ENCODE measurements around the gene HS3ST3B1. TPM values are rescaled to one million over a fixed set of nuclear protein-coding genes. Genes with fewer than 3 reads are reported as not detected.

Gene HS3ST3B1
- total RNA-seq, 6 experiments from 2014 or later = 18.3 to 24.6 (median 22.3) TPM

GRCh38 chr17:14376666-14377065, 75.8 kb downstream of the HS3ST3B1 start:
- TF ChIP-seq CTCF (IDR thresholded peaks at IDR 0.05) = no peak
- DNase-seq = no peak
- Mint-ChIP-seq H3K4me3 (no peak overlapping the region), H3K4me1 (ENCODE audit: low read depth) (peaks cover 12% of the 10 kb centered on the region), H3K36me3 (ENCODE audit: low read depth) (no peaks in the 10 kb centered on the region), H3K27me3 (ENCODE audit: insufficient read depth) (peaks cover 2% of the 10 kb centered on the region), H3K27ac (no peak overlapping the region), H3K9me3 (no peaks in the 10 kb centered on the region)

GRCh38 chr17:14381606-14382005, 80.7 kb downstream of the HS3ST3B1 start:
- H3K36me3 Mint-ChIP-seq (ENCODE audit: low read depth) = no peaks in the 10 kb centered on the region
- no peak overlapping the region for H3K27ac Mint-ChIP-seq
- DNase-seq = no peak
- no peak overlapping the region for H3K4me3 Mint-ChIP-seq
- H3K4me1 Mint-ChIP-seq (ENCODE audit: low read depth) = no peaks in the 10 kb centered on the region
- H3K27me3 Mint-ChIP-seq (ENCODE audit: insufficient read depth) = peaks cover 10% of the 10 kb centered on the region
- TF ChIP-seq CTCF (IDR thresholded peaks at IDR 0.05) = no peak
- H3K9me3 Mint-ChIP-seq = no peaks in the 10 kb centered on the region

- no peak for DNase-seq
- Mint-ChIP-seq H3K4me3 (no peak overlapping the region), H3K27me3 (ENCODE audit: insufficient read depth) (peaks cover 13% of the 10 kb centered on the region), H3K9me3 (no peaks in the 10 kb centered on the region; the same call in 1 of the 2 replicates), H3K36me3 (ENCODE audit: low read depth) (no peaks in the 10 kb centered on the region), H3K4me1 (ENCODE audit: low read depth) (no peaks in the 10 kb centered on the region), H3K27ac (no peak overlapping the region)
- TF ChIP-seq CTCF (IDR thresholded peaks at IDR 0.05) = no peak
Measured at GRCh38 chr17:14387036-14387435, 86.2 kb downstream of the HS3ST3B1 start.

GRCh38 chr17:14389681-14390080, 88.8 kb downstream of the HS3ST3B1 start:
- peaks cover 12% of the 10 kb centered on the region for H3K27me3 Mint-ChIP-seq (ENCODE audit: insufficient read depth)
- DNase-seq = no peak
- no peak overlapping the region for H3K4me3 Mint-ChIP-seq
- H3K9me3 Mint-ChIP-seq = no peaks in the 10 kb centered on the region; the same call in 1 of the 2 replicates
- H3K27ac Mint-ChIP-seq = no peak overlapping the region
- H3K4me1 Mint-ChIP-seq (ENCODE audit: low read depth) = no peaks in the 10 kb centered on the region
- no peaks in the 10 kb centered on the region for H3K36me3 Mint-ChIP-seq (ENCODE audit: low read depth)
- no peak for TF ChIP-seq CTCF (IDR thresholded peaks at IDR 0.05)

GRCh38 chr17:14393723-14394122, 92.8 kb downstream of the HS3ST3B1 start:
- no peak for DNase-seq
- Mint-ChIP-seq H3K27ac (no peak overlapping the region), H3K36me3 (ENCODE audit: low read depth) (no peaks in the 10 kb centered on the region), H3K9me3 (no peaks in the 10 kb centered on the region; the same call in 1 of the 2 replicates), H3K4me3 (no peak overlapping the region), H3K4me1 (ENCODE audit: low read depth) (no peaks in the 10 kb centered on the region), H3K27me3 (ENCODE audit: insufficient read depth) (peaks cover 10% of the 10 kb centered on the region)
- no peak for TF ChIP-seq CTCF (IDR thresholded peaks at IDR 0.05)

GRCh38 chr17:14395255-14395654, 94.4 kb downstream of the HS3ST3B1 start:
- Mint-ChIP-seq H3K4me3 (no peak overlapping the region), H3K27ac (no peak overlapping the region), H3K4me1 (ENCODE audit: low read depth) (no peaks in the 10 kb centered on the region), H3K36me3 (ENCODE audit: low read depth) (no peaks in the 10 kb centered on the region), H3K9me3 (no peaks in the 10 kb centered on the region; the same call in 1 of the 2 replicates), H3K27me3 (ENCODE audit: insufficient read depth) (peaks cover 16% of the 10 kb centered on the region)
- DNase-seq = no peak
- TF ChIP-seq CTCF (IDR thresholded peaks at IDR 0.05) = no peak
